GM18951 (cell line): ENCODE data around the gene UBE2Z.

Source experiments
- POLR2A ChIP-seq: IDR thresholded peaks from 4 replicates; pipeline ENCODE4 v1.6.1; 2011; ENCODE audit warnings: mild to moderate bottlenecking; ENCODE audit not compliant: insufficient read length, insufficient read depth; ENCODE audit errors: extremely low read depth
- in situ Hi-C: fragments of 300-500 bp; cut with MboI; formaldehyde crosslinking; loops from one replicate; pipeline ENCODE4 v1.12.0; 2022; ENCODE audit warnings: low sequenced_read_pairs, mixed read lengths, inconsistent platforms; ENCODE audit not compliant: unreplicated experiment

The UBE2Z gene

GRCh38 chr17:48882272-48882671, 25.9 kb upstream of the UBE2Z start:
- in situ Hi-C loops = loop anchor here (10.0 kb wide), 3 partner anchors 143 to 207 kb away; partner anchors contain the start of genes HOXB13, PRAC1 and PRAC2
- no peak for TF ChIP-seq POLR2A

- TF ChIP-seq POLR2A = no peak
- in situ Hi-C loops = loop anchor here (10.0 kb wide), 3 partner anchors 142 to 208 kb away; partner anchors contain the start of genes HOXB13, PRAC1 and PRAC2
These were observed 25.0 kb upstream of the UBE2Z start for GRCh38 chr17:48883171-48883570.

GRCh38 chr17:48890086-48890485, 18.1 kb upstream of the UBE2Z start:
- in situ Hi-C loops = no loop called here
- no peak for TF ChIP-seq POLR2A

GRCh38 chr17:48892940-48893645, 15.1 kb upstream of the UBE2Z start:
- in situ Hi-C loops = no loop called here
- no peak for TF ChIP-seq POLR2A

- no peak for TF ChIP-seq POLR2A
- in situ Hi-C loops = no loop called here
These were observed 14.3 kb upstream of the UBE2Z start for GRCh38 chr17:48893646-48894508.

GRCh38 chr17:48894886-48895285, 13.3 kb upstream of the UBE2Z start:
- in situ Hi-C loops = no loop called here
- no peak for TF ChIP-seq POLR2A

- no peak for TF ChIP-seq POLR2A
- in situ Hi-C loops = no loop called here
These were observed 7.0 kb upstream of the UBE2Z start for GRCh38 chr17:48901241-48901640.

GRCh38 chr17:48903401-48903800, 4.8 kb upstream of the UBE2Z start:
- in situ Hi-C loops = no loop called here
- no peak for TF ChIP-seq POLR2A

- in situ Hi-C loops = no loop called here
- no peak for TF ChIP-seq POLR2A
These were observed 3.8 kb upstream of the UBE2Z start for GRCh38 chr17:48904428-48904827.

- TF ChIP-seq POLR2A = no peak
- in situ Hi-C loops = no loop called here
These were observed 2.2 kb upstream of the UBE2Z start for GRCh38 chr17:48905987-48906515.

- no peak for TF ChIP-seq POLR2A
- in situ Hi-C loops = no loop called here
These were observed 527 bp upstream of the UBE2Z start for GRCh38 chr17:48907713-48908046.

GRCh38 chr17:48908853-48909394, 717 bp downstream of the UBE2Z start:
- TF ChIP-seq POLR2A = no peak

GRCh38 chr17:48909783-48910182, 1.6 kb downstream of the UBE2Z start:
- in situ Hi-C loops = no loop called here
- no peak for TF ChIP-seq POLR2A

More at GRCh38 chr17:48908853-48909394, 717 bp downstream of the UBE2Z start:
- in situ Hi-C loops = no loop called here

- in situ Hi-C loops = no loop called here
- TF ChIP-seq POLR2A = no peak
These were observed 2.2 kb downstream of the UBE2Z start for GRCh38 chr17:48910370-48910769.

- in situ Hi-C loops = no loop called here
- TF ChIP-seq POLR2A = no peak
These were observed 4.3 kb downstream of the UBE2Z start for GRCh38 chr17:48912476-48912875.
